Upper lobe of left lung (tissue), 4 donors: Measurements from ENCODE around the gene PIAS4.

Source experiments
- EP300 ChIP-seq, 4 donors: sonication (generic); formaldehyde crosslinking; IDR thresholded peaks; one replicate each; pipeline ENCODE4 v1.5.1; 2017; ENCODE audit warnings: antibody characterized with exemption in 4 of 4, control low read depth in 2 of 4
- TF ChIP-seq, protein P1 (sequence below), 6 experiments: fragments of 450-650 bp in 4 of 6; fragments of 200-600 bp in 2 of 6; sonication (generic) in 2 of 6; IDR thresholded peaks; one replicate each; pipeline ENCODE4 v1.5.1; 2016 to 2019; ENCODE audit warnings: antibody characterized with exemption in 6 of 6

GRCh38 chr19:4061178-4061682, 53.7 kb downstream of the PIAS4 start:
- TF ChIP-seq, protein P1, sequence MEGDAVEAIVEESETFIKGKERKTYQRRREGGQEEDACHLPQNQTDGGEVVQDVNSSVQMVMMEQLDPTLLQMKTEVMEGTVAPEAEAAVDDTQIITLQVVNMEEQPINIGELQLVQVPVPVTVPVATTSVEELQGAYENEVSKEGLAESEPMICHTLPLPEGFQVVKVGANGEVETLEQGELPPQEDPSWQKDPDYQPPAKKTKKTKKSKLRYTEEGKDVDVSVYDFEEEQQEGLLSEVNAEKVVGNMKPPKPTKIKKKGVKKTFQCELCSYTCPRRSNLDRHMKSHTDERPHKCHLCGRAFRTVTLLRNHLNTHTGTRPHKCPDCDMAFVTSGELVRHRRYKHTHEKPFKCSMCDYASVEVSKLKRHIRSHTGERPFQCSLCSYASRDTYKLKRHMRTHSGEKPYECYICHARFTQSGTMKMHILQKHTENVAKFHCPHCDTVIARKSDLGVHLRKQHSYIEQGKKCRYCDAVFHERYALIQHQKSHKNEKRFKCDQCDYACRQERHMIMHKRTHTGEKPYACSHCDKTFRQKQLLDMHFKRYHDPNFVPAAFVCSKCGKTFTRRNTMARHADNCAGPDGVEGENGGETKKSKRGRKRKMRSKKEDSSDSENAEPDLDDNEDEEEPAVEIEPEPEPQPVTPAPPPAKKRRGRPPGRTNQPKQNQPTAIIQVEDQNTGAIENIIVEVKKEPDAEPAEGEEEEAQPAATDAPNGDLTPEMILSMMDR (IDR thresholded peaks at IDR 0.05): no peak
- TF ChIP-seq EP300 (IDR thresholded peaks at IDR 0.05): no peak
